ENCODE measurements around the gene FLOT1.

FLOT1 gene

DNA sequence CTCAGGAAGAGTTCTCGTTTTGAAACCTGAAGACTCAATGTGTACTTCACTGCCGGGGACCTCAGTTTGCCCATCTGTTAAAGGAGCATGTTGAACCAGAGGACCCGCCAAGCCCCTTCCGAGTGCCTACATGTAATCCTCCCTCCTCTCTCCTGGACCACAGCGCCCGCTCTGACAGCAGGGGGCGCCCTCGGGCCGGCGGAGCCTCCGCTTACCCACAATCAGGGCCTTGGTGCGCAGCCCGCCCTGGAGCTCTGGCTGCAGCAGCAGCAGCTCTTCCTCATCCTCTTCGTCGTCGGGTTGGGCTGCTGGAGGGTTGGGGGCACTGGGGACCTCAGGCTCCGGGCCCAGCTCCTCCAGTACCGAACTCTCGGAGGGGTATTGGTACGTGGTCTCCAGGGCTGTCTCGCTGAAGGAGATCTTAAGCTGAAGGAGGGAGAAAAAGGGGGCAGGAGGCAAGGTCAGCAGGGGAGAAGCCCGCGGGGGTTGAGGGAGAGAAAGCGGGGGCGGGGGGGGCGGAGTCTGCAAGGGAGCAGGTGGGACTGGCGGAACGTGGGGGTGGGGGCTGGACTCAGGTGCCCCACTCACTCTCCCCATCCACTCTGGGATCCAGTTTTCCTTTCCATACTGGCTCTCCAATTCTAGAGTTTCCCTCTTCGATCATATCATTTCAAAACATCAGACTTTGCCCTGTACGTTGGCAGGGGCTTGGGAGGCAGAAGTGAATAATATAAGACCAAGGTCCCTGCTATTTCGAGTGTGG is 63.3 kb downstream of the FLOT1 start:
- peak; percentile 98 for DNase-seq

Data from activated CD8-positive, alpha-beta memory T cell treated with anti-CD3 and anti-CD28 coated beads for 24 hours (primary cell).